Measurements from ENCODE around the gene MRFAP1L1. TPM values are rescaled to one million over a fixed set of nuclear protein-coding genes. Genes with fewer than 3 reads are reported as not detected.
A peak's percentile ranks its signal among the peaks of the same experiment; 100 is the strongest.

Gene MRFAP1L1
- total and polyA plus RNA-seq, 9 of the 15 experiments (the other 6 are each of a cell fraction or from before 2014, with no cell fraction given) = 37.6 to 111 (median 83.8) TPM

DNA sequence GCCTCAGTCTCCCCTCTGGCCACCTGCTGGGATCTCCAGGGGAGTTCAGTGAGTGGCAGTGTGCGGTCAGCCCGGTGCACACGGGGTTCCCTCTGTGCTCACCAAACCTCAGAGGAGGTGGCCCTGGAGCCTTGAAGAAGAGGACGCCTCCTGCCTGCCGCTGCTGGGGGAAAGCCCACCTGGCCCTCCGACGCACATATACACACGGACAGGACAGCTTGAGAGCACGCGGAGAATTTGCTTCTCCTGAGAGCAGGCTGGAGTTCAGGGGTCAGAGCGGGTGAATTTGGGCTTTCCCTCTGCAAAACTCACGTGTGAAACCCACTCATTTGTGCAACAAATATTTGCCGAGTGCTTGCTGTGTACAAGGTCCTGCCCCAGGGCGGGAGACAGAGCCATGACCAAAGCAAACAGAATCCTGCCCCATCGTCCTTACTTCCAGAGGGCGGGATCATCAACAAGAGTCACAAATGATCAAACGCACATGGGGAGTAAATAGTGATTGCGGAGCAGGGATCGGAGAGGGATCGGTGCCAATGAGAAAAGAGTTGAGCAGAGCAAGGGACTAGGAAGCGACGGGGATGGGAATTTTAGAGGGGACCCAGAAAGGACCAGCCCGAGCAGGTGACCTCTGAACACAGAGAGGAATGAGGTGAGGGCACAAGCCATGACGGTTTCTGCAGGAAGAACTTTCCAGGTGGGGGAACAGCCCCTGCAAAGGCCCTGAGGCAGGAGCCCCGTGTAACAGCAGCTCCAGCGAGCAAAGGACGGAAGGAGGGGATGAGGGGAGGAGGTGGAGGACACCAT, 23.9 kb upstream of the MRFAP1L1 start (continued):
- TF ChIP-seq KDM1A (IDR thresholded peaks at IDR 0.05) (peak; percentile 39 to 55; a peak in 1 of 4 replicates), KDM5B (IDR thresholded peaks at IDR 0.05; ENCODE audit: insufficient replicate concordance, low read depth, low read length) (peak; percentile 27), BCOR (IDR thresholded peaks at IDR 0.05) (0 out of 2 replicates have a peak, but pooled peaks have one; percentile 18), ZNF224 (CRISPR knock-in tag; IDR thresholded peaks at IDR 0.05) (no peak), ZNF239 (CRISPR knock-in tag; IDR thresholded peaks at IDR 0.05) (no peak), THRAP3 (IDR thresholded peaks at IDR 0.05; ENCODE audit: borderline replicate concordance) (peak; percentile 63; the same call in 1 of the 2 replicates), CREB3L1 (IDR thresholded peaks at IDR 0.05; ENCODE audit: borderline replicate concordance, low read depth) (no peak), SMARCA4 (IDR thresholded peaks at IDR 0.05) (no peak), MLLT1 (IDR thresholded peaks at IDR 0.05) (peak in 1 of 2 experiments; percentile 84; a peak in 2 of 4 replicates), TAF1 (IDR thresholded peaks at IDR 0.05; ENCODE audit: control insufficient read depth, extremely low read depth, insufficient read depth, low read length, severe bottlenecking) (no peak), USF2 (CRISPR knock-in tag; IDR thresholded peaks at IDR 0.05) (no peak), HMG20A (CRISPR knock-in tag; conservative IDR thresholded peaks at IDR 0.05) (no peak)
- TF ChIP-seq, protein P1, sequence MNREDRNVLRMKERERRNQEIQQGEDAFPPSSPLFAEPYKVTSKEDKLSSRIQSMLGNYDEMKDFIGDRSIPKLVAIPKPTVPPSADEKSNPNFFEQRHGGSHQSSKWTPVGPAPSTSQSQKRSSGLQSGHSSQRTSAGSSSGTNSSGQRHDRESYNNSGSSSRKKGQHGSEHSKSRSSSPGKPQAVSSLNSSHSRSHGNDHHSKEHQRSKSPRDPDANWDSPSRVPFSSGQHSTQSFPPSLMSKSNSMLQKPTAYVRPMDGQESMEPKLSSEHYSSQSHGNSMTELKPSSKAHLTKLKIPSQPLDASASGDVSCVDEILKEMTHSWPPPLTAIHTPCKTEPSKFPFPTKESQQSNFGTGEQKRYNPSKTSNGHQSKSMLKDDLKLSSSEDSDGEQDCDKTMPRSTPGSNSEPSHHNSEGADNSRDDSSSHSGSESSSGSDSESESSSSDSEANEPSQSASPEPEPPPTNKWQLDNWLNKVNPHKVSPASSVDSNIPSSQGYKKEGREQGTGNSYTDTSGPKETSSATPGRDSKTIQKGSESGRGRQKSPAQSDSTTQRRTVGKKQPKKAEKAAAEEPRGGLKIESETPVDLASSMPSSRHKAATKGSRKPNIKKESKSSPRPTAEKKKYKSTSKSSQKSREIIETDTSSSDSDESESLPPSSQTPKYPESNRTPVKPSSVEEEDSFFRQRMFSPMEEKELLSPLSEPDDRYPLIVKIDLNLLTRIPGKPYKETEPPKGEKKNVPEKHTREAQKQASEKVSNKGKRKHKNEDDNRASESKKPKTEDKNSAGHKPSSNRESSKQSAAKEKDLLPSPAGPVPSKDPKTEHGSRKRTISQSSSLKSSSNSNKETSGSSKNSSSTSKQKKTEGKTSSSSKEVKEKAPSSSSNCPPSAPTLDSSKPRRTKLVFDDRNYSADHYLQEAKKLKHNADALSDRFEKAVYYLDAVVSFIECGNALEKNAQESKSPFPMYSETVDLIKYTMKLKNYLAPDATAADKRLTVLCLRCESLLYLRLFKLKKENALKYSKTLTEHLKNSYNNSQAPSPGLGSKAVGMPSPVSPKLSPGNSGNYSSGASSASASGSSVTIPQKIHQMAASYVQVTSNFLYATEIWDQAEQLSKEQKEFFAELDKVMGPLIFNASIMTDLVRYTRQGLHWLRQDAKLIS (CRISPR knock-in tag; IDR thresholded peaks at IDR 0.05) = 0 out of 2 replicates have a peak, but pooled peaks have one; percentile 18
- TF ChIP-seq, protein P2, sequence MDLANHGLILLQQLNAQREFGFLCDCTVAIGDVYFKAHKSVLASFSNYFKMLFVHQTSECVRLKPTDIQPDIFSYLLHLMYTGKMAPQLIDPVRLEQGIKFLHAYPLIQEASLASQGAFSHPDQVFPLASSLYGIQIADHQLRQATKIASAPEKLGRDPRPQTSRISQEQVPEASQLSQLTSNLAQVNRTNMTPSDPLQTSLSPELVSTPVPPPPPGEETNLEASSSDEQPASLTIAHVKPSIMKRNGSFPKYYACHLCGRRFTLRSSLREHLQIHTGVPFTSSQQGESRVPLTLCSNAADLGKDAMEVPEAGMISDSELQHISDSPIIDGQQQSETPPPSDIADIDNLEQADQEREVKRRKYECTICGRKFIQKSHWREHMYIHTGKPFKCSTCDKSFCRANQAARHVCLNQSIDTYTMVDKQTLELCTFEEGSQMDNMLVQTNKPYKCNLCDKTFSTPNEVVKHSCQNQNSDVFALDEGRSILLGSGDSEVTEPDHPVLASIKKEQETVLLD (IDR thresholded peaks at IDR 0.05) = no peak
- TF ChIP-seq, protein P3, sequence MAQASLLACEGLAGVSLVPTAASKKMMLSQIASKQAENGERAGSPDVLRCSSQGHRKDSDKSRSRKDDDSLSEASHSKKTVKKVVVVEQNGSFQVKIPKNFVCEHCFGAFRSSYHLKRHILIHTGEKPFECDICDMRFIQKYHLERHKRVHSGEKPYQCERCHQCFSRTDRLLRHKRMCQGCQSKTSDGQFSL (CRISPR knock-in tag; IDR thresholded peaks at IDR 0.05) = no peak
- TF ChIP-seq, protein P3 (tag; IDR thresholded peaks at IDR 0.05) = peak in 1 of 2 experiments; percentile 68; a peak in 2 of 4 replicates
